ENCODE data around the gene RNPEPL1.

RNPEPL1 gene

GRCh38 chr2:240584486-240585031 is 16.3 kb downstream of the RNPEPL1 start:
- Histone ChIP-seq H3K4me1 (ENCODE audit: control insufficient read depth in 5 of 5, insufficient read depth in 5 of 5, low read length in 5 of 5) (peaks cover 23 to 52% (median 47%) of the 10 kb centered on the region in 5 donors), H3K27ac (ENCODE audit: low read depth, low read length) (no peak overlapping the region), H3K4me3 (ENCODE audit: low read depth in 1 of 5, low read length in 5 of 5) (peak overlapping the region in 2 of 5 donors; percentile 90 to 96), H3K9me3 (ENCODE audit: control insufficient read depth in 5 of 5, low read length in 5 of 5) (no peaks in the 10 kb centered on the region), H3K27me3 (ENCODE audit: control insufficient read depth in 5 of 5, insufficient read depth in 4 of 5, low read length in 5 of 5) (no peaks in the 10 kb centered on the region), H3K9ac (ENCODE audit: low read length in 5 of 5) (peak overlapping the region in 3 of 5 donors; percentile 94 to 99 (median 97)), H3K36me3 (ENCODE audit: control insufficient read depth in 5 of 5, insufficient read depth in 5 of 5, low read length in 5 of 5) (peaks cover 0 to 8% (median 3%) of the 10 kb centered on the region in 5 donors)

- Histone ChIP-seq H3K4me3 (ENCODE audit: low read depth in 1 of 5, low read length in 5 of 5) (peak overlapping the region; percentile 90 to 97 (median 96)), H3K4me1 (ENCODE audit: control insufficient read depth in 5 of 5, insufficient read depth in 5 of 5, low read length in 5 of 5) (peaks cover 22 to 46% (median 42%) of the 10 kb centered on the region in 5 donors)
Observed at GRCh38 chr2:240585101-240585500, 16.8 kb downstream of the RNPEPL1 start.

GRCh38 chr2:240585681-240586197 is 17.5 kb downstream of the RNPEPL1 start:
- Histone ChIP-seq H3K4me3 (ENCODE audit: low read depth in 1 of 5, low read length in 5 of 5) (peak overlapping the region; percentile 90 to 97 (median 96)), H3K9me3 (ENCODE audit: control insufficient read depth in 5 of 5, low read length in 5 of 5) (no peaks in the 10 kb centered on the region), H3K27me3 (ENCODE audit: control insufficient read depth in 5 of 5, insufficient read depth in 4 of 5, low read length in 5 of 5) (no peaks in the 10 kb centered on the region), H3K9ac (ENCODE audit: low read length in 5 of 5) (peak overlapping the region; percentile 92 to 99 (median 94)), H3K27ac (ENCODE audit: low read depth, low read length) (peak overlapping the region; percentile 90), H3K36me3 (ENCODE audit: control insufficient read depth in 5 of 5, insufficient read depth in 5 of 5, low read length in 5 of 5) (peaks cover 0 to 20% (median 13%) of the 10 kb centered on the region in 5 donors), H3K4me1 (ENCODE audit: control insufficient read depth in 5 of 5, insufficient read depth in 5 of 5, low read length in 5 of 5) (peaks cover 21 to 41% (median 35%) of the 10 kb centered on the region in 5 donors)

More at GRCh38 chr2:240585101-240585500, 16.8 kb downstream of the RNPEPL1 start:
- Histone ChIP-seq H3K9me3 (ENCODE audit: control insufficient read depth in 5 of 5, low read length in 5 of 5) (no peaks in the 10 kb centered on the region), H3K27me3 (ENCODE audit: control insufficient read depth in 5 of 5, insufficient read depth in 4 of 5, low read length in 5 of 5) (no peaks in the 10 kb centered on the region), H3K9ac (ENCODE audit: low read length in 5 of 5) (peak overlapping the region; percentile 92 to 99 (median 94)), H3K36me3 (ENCODE audit: control insufficient read depth in 5 of 5, insufficient read depth in 5 of 5, low read length in 5 of 5) (peaks cover 0 to 14% (median 8%) of the 10 kb centered on the region in 5 donors), H3K27ac (ENCODE audit: low read depth, low read length) (no peak overlapping the region)

- Histone ChIP-seq H3K9ac (ENCODE audit: low read length in 5 of 5) (peak within 1 kb of the TSS; percentile 92 to 99 (median 94)), H3K27ac (ENCODE audit: low read depth, low read length) (peak within 1 kb of the TSS; percentile 90), H3K9me3 (ENCODE audit: control insufficient read depth in 5 of 5, low read length in 5 of 5) (no peaks in the 10 kb centered on the region), H3K36me3 (ENCODE audit: control insufficient read depth in 5 of 5, insufficient read depth in 5 of 5, low read length in 5 of 5) (peaks cover 0 to 26% (median 19%) of the 10 kb centered on the region in 5 donors), H3K27me3 (ENCODE audit: control insufficient read depth in 5 of 5, insufficient read depth in 4 of 5, low read length in 5 of 5) (no peaks in the 10 kb centered on the region), H3K4me1 (ENCODE audit: control insufficient read depth in 5 of 5, insufficient read depth in 5 of 5, low read length in 5 of 5) (peaks cover 21 to 41% (median 35%) of the 10 kb centered on the region in 5 donors), H3K4me3 (ENCODE audit: low read depth in 1 of 5, low read length in 5 of 5) (peak within 1 kb of the TSS; percentile 90 to 97 (median 96))
Observed at GRCh38 chr2:240586198-240586918, 18.1 kb downstream of the RNPEPL1 start, which contains the start of gene CAPN10. Gene CAPN10, plus strand, starts transcription at chr2:240586734. Its CDS starts 178 bp downstream, at chr2:240586912.

- Histone ChIP-seq H3K4me1 (ENCODE audit: control insufficient read depth in 5 of 5, insufficient read depth in 5 of 5, low read length in 5 of 5) (peaks cover 21 to 41% (median 35%) of the 10 kb centered on the region in 5 donors), H3K9me3 (ENCODE audit: control insufficient read depth in 5 of 5, low read length in 5 of 5) (no peaks in the 10 kb centered on the region), H3K27ac (ENCODE audit: low read depth, low read length) (no peak overlapping the region), H3K27me3 (ENCODE audit: control insufficient read depth in 5 of 5, insufficient read depth in 4 of 5, low read length in 5 of 5) (no peaks in the 10 kb centered on the region), H3K36me3 (ENCODE audit: control insufficient read depth in 5 of 5, insufficient read depth in 5 of 5, low read length in 5 of 5) (peaks cover 0 to 34% (median 27%) of the 10 kb centered on the region in 5 donors), H3K9ac (ENCODE audit: low read length in 5 of 5) (peak overlapping the region; percentile 28 to 83 (median 78)), H3K4me3 (ENCODE audit: low read depth in 1 of 5, low read length in 5 of 5) (peak overlapping the region; percentile 72 to 97 (median 90))
Observed at GRCh38 chr2:240586919-240587800, 18.9 kb downstream of the RNPEPL1 start.

GRCh38 chr2:240588006-240588655 is 19.8 kb downstream of the RNPEPL1 start:
- Histone ChIP-seq H3K27me3 (ENCODE audit: control insufficient read depth in 5 of 5, insufficient read depth in 4 of 5, low read length in 5 of 5) (no peaks in the 10 kb centered on the region), H3K9ac (ENCODE audit: low read length in 5 of 5) (peak overlapping the region in 4 of 5 donors; percentile 72 to 83 (median 79)), H3K4me1 (ENCODE audit: control insufficient read depth in 5 of 5, insufficient read depth in 5 of 5, low read length in 5 of 5) (peaks cover 21 to 41% (median 35%) of the 10 kb centered on the region in 5 donors), H3K27ac (ENCODE audit: low read depth, low read length) (no peak overlapping the region), H3K4me3 (ENCODE audit: low read depth in 1 of 5, low read length in 5 of 5) (peak overlapping the region; percentile 17 to 97 (median 90)), H3K36me3 (ENCODE audit: control insufficient read depth in 5 of 5, insufficient read depth in 5 of 5, low read length in 5 of 5) (peaks cover 0 to 39% (median 31%) of the 10 kb centered on the region in 5 donors), H3K9me3 (ENCODE audit: control insufficient read depth in 5 of 5, low read length in 5 of 5) (no peaks in the 10 kb centered on the region)

GRCh38 chr2:240588669-240589068 is 20.4 kb downstream of the RNPEPL1 start:
- Histone ChIP-seq H3K4me3 (ENCODE audit: low read depth in 1 of 5, low read length in 5 of 5) (no peak overlapping the region), H3K27ac (ENCODE audit: low read depth, low read length) (no peak overlapping the region), H3K9me3 (ENCODE audit: control insufficient read depth in 5 of 5, low read length in 5 of 5) (no peaks in the 10 kb centered on the region), H3K36me3 (ENCODE audit: control insufficient read depth in 5 of 5, insufficient read depth in 5 of 5, low read length in 5 of 5) (peaks cover 0 to 45% (median 34%) of the 10 kb centered on the region in 5 donors), H3K4me1 (ENCODE audit: control insufficient read depth in 5 of 5, insufficient read depth in 5 of 5, low read length in 5 of 5) (peaks cover 21 to 41% (median 35%) of the 10 kb centered on the region in 5 donors), H3K27me3 (ENCODE audit: control insufficient read depth in 5 of 5, insufficient read depth in 4 of 5, low read length in 5 of 5) (no peaks in the 10 kb centered on the region), H3K9ac (ENCODE audit: low read length in 5 of 5) (peak overlapping the region in 1 of 5 donors; percentile 80)

GRCh38 chr2:240589375-240589774 is 21.1 kb downstream of the RNPEPL1 start:
- Histone ChIP-seq H3K36me3 (ENCODE audit: control insufficient read depth in 5 of 5, insufficient read depth in 5 of 5, low read length in 5 of 5) (peaks cover 0 to 50% (median 38%) of the 10 kb centered on the region in 5 donors), H3K27me3 (ENCODE audit: control insufficient read depth in 5 of 5, insufficient read depth in 4 of 5, low read length in 5 of 5) (no peaks in the 10 kb centered on the region), H3K9me3 (ENCODE audit: control insufficient read depth in 5 of 5, low read length in 5 of 5) (no peaks in the 10 kb centered on the region), H3K27ac (ENCODE audit: low read depth, low read length) (no peak overlapping the region), H3K9ac (ENCODE audit: low read length in 5 of 5) (no peak overlapping the region), H3K4me1 (ENCODE audit: control insufficient read depth in 5 of 5, insufficient read depth in 5 of 5, low read length in 5 of 5) (peaks cover 21 to 40% (median 35%) of the 10 kb centered on the region in 5 donors), H3K4me3 (ENCODE audit: low read depth in 1 of 5, low read length in 5 of 5) (no peak overlapping the region)
